HEK293T (cell line): ENCODE measurements around the gene CEP170B.

Experiments used
- FOXM1 ChIP-seq: fragments of 450-650 bp; IDR thresholded peaks from 2 replicates; pipeline ENCODE4 v1.6.1; 2017; ENCODE audit warnings: mild to moderate bottlenecking, borderline replicate concordance
- TARDBP ChIP-seq: fragments of 450-650 bp; IDR thresholded peaks from 2 replicates; pipeline ENCODE4 v1.6.1; 2016

DNA sequence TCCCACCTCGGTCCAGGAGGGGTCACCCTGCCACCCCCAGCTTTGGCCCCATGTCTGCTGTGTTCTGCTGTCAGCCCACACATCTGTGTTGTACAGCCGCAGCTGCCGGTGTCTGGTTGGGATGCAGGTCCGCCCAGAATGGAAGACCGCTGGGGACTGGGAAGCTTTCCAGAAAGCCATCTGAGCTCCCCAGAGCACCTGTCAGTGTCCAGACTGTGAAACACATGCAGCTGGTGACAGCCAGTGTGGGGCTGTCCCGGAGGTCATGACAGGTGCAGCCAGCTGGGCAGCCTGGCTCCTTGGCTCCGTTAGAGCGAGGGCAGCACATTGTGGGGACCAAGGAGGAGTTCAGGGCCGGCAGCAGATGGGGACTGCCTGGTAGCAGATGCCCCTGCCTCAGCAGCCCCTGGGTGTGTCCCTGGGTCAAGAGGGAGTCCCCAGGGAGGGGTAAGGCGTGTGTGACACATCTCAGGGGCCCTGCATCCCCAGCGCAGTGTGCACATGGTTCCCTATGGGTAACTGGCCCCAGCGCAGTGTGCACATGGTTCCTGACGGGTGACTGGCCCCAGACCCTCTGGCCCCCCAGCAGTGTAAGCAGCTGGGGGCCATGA lies 16.4 kb downstream of the CEP170B start:
- no peak for TF ChIP-seq FOXM1
- TF ChIP-seq TARDBP = no peak
